ENCODE results near the gene DCC.

DNA sequence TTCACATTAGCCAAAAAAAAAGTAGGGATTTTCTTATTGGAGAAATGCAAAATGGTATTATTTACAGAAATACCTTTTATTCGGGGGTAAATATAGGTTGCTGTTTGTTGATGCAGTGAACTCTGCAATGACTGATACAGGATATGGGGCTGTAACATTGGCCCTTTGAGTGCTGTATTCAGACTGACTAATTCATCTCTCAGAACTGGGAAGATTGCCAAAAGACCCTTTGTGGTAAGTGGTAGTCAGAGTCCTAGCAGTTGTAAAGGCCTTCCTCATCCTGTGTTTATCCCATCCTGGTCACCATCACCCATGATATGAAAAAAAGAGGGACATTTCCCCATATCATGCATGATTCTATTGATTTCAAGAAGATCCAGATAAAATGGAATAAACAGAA is 14.0 kb upstream of the DCC start:
- TF ChIP-seq POLR2AphosphoS5 (IDR thresholded peaks at IDR 0.05; ENCODE audit: borderline replicate concordance, low read depth, low read length), result no peak
- no peak for TF ChIP-seq EZH2 (IDR thresholded peaks at IDR 0.05)

Data from SK-N-MC (cell line).